HG03565 (cell line): Measurements from ENCODE around the gene DLX5.

Source experiments
- ATAC-seq: cut with Tn5 transposase; IDR thresholded peaks from one replicate; pipeline ENCODE4 v1.9.1; 2021; ENCODE audit warnings: mild to moderate bottlenecking, moderate library complexity; ENCODE audit not compliant: unreplicated experiment

Gene DLX5

GRCh38 chr7:96992192-96993005, 32.2 kb downstream of the DLX5 start:
- no peak for ATAC-seq

DNA sequence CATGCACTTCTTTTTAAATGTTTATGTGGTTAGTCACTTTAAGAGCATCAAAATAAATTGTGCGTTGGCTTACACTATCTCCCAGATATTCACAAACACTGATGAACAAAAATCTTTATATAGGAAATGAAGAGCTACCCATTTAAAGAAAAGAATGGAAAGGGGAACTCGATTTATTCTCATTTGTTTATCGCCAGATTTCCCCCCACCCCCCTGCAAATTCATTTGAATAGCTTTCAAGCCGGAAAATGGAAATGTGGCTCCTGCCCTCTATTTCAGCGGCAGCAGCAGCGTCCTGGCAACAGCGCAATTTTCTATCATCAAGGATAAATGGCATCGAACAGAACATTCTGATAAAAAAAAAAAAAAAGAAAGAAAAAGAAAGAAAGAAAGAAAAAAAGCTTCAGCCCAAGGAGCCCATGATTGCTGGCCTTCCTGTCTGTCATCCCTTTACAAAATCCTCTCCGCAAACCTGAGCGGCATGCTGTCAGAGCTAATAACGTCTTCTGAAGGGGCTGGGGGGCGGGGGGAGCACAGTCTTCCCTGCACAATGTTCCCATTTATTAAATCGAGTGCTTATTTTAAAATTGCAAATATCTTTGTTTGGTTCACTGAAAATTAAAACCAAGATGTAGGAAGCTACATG, 33.0 kb downstream of the DLX5 start:
- no peak for ATAC-seq

GRCh38 chr7:96989859-96990317, 34.7 kb downstream of the DLX5 start:
- no peak for ATAC-seq

- ATAC-seq: no peak
Observed at GRCh38 chr7:96989241-96989858, 35.3 kb downstream of the DLX5 start.

- ATAC-seq: no peak
Observed at GRCh38 chr7:96987719-96988118, 36.9 kb downstream of the DLX5 start.

DNA sequence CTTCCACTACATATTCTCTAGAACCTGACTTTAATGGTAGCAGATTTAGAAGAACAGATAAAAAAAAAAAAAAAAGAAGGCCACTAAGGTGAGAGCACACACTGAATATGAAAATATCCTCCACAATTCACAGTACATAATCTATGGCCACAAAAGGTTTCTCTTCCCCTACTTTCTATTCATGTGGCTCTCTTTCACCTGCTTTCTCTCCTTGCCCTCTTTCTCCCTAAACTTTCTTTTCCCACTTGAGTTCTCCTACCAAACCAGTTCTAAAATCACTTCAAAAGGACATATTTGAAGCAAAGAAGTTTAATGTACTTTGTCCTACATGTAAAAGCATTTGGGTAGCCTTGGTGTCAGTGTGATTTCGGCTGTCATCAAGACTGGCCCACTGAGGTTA, 37.7 kb downstream of the DLX5 start:
- ATAC-seq: no peak

DNA sequence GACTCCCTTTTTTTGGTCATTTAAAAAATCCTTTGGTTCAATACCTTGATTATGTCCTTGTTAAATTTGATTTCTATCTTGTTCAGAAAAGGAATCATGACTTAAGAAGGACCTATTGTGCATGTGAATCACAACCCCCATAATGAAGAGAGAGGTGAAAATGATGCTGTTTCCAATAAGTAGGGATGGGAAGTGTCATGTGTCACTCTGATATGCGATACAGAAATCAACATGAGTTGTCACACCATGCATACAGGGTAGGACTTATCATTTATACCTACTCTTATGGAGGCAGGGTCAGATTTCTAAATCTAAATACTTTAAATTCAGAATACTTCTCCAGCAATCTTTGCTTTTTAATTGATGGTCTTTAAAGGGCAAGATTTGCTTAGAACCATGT, 38.6 kb downstream of the DLX5 start:
- no peak for ATAC-seq

- no peak for ATAC-seq
Observed at GRCh38 chr7:96982586-96982985, 42.0 kb downstream of the DLX5 start.

- no peak for ATAC-seq
Observed at GRCh38 chr7:96979551-96980276, 44.9 kb downstream of the DLX5 start.

- ATAC-seq: no peak
Observed at GRCh38 chr7:96977445-96977844, 47.2 kb downstream of the DLX5 start.

DNA sequence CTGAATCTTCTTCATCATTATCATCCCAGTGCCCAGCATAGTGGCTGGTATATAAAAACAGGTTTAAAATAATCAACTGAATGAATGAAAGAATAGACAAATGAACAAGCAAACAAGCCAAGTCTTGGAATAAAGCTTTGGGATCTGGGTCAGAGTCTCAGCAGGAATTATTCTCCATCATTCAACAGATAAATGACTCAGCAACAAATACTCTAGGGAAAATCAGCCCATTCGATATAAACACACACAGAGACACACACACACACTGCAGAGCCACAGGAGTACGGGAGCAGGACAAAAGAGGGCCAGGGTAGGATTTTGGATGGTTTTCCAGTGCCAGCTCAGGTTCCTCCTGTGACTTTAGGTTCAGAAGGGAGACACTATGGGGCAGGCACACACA, 48.5 kb downstream of the DLX5 start:
- no peak for ATAC-seq

- ATAC-seq: no peak
Observed at GRCh38 chr7:96973986-96974385, 50.6 kb downstream of the DLX5 start.

GRCh38 chr7:96970739-96971138, 53.9 kb downstream of the DLX5 start:
- no peak for ATAC-seq
